Hepatocyte (in vitro differentiated cells): ENCODE measurements around the gene RALB. TPM values are rescaled to one million over a fixed set of nuclear protein-coding genes. Genes with fewer than 3 reads are reported as not detected.
A peak's percentile ranks its signal among the peaks of the same experiment; 100 is the strongest.

Experiments used
- DNase-seq: peaks from one replicate; pipeline ENCODE4 v3.0.0-alpha.2; 2016; ENCODE audit warnings: low spot score
- H2AFZ ChIP-seq: fragments of 200-600 bp; sonication (generic); 2 replicates; pipeline ENCODE4 v1.6.0; 2016; ENCODE audit warnings: antibody characterized with exemption, mild to moderate bottlenecking
- H3K27ac ChIP-seq: fragments of 200-600 bp; sonication (generic); 2 replicates; pipeline ENCODE4 v1.5.1; 2016; ENCODE audit warnings: mild to moderate bottlenecking
- H3K27me3 ChIP-seq: fragments of 200-600 bp; sonication (generic); 2 replicates; pipeline ENCODE4 v1.6.1; 2016
- H3K36me3 ChIP-seq: fragments of 200-600 bp; sonication (generic); replicated peaks from 2 replicates; pipeline ENCODE4 v1.5.1; 2016; ENCODE audit warnings: low read depth; ENCODE audit not compliant: insufficient read depth
- H3K4me1 ChIP-seq: fragments of 200-600 bp; sonication (generic); 2 replicates; pipeline ENCODE4 v1.5.1; 2016; ENCODE audit warnings: mild to moderate bottlenecking, moderate library complexity; ENCODE audit not compliant: insufficient read depth
- H3K4me2 ChIP-seq: fragments of 200-600 bp; sonication (generic); 2 replicates; pipeline ENCODE4 v1.6.0; 2016
- H3K4me3 ChIP-seq: fragments of 200-600 bp; sonication (generic); 2 replicates; pipeline ENCODE4 v1.5.1; 2016; ENCODE audit warnings: mild to moderate bottlenecking
- H3K79me2 ChIP-seq: fragments of 200-600 bp; sonication (generic); 2 replicates; pipeline ENCODE4 v1.6.0; 2017; ENCODE audit warnings: mild to moderate bottlenecking
- H3K9me2 ChIP-seq: fragments of 200-600 bp; sonication (generic); replicated peaks from 2 replicates; pipeline ENCODE4 v1.6.0; 2017; ENCODE audit warnings: mild to moderate bottlenecking; ENCODE audit not compliant: insufficient read depth
- H3K9me3 ChIP-seq: fragments of 200-600 bp; sonication (generic); 2 replicates; pipeline ENCODE4 v1.5.1; 2016; ENCODE audit warnings: low read depth, mild to moderate bottlenecking
- H4K20me1 ChIP-seq: fragments of 200-600 bp; sonication (generic); 2 replicates; pipeline ENCODE4 v1.6.0; 2016; ENCODE audit warnings: mild to moderate bottlenecking; ENCODE audit not compliant: insufficient read depth, poor library complexity, severe bottlenecking
- EZH2 ChIP-seq: fragments of 200-600 bp; sonication (generic); IDR thresholded peaks from 2 replicates; pipeline ENCODE4 v1.6.1; 2016; ENCODE audit warnings: antibody characterized with exemption, mild to moderate bottlenecking, borderline replicate concordance
- EZH2phosphoT487 ChIP-seq: fragments of 200-600 bp; sonication (generic); IDR thresholded peaks from one replicate; pipeline ENCODE4 v1.6.1; 2018; ENCODE audit warnings: antibody characterized with exemption, mild to moderate bottlenecking, low read depth, moderate library complexity; ENCODE audit not compliant: unreplicated experiment, severe bottlenecking
- WGBS: methylation state at CpG from one replicate; pipeline ENCODE4 v1.1.6; 2016; ENCODE audit warnings: low lambda C conversion rate; ENCODE audit errors: missing lambda C conversion rate; 5-methylcytosine and 5-hydroxymethylcytosine counted together
- polyA plus RNA-seq: library from polyadenylated mRNA; unstranded; fragments of >200 nt; fragmentation: Nextera tagmentation; extraction: Ambion mirVana; gene quantifications from 2 replicates; pipeline ENCODE4 v1.2.1, GENCODE V29; 2016
- total RNA-seq: library from RNA; depleted of rRNA; stranded (reverse); fragments of >200 nt; gene quantifications from 2 replicates; pipeline ENCODE4 v1.2.3, GENCODE V29; 2014
- TF ChIP-seq, protein P1 (sequence below): fragments of 200-600 bp; sonication (generic); IDR thresholded peaks from 2 replicates; pipeline ENCODE4 v1.5.1; 2016; ENCODE audit warnings: antibody characterized with exemption, mild to moderate bottlenecking; ENCODE audit not compliant: poor library complexity

The RALB gene
- total and polyA plus RNA-seq, 2 experiments from 2014 or later, result 68.2 to 74.4 TPM

DNA sequence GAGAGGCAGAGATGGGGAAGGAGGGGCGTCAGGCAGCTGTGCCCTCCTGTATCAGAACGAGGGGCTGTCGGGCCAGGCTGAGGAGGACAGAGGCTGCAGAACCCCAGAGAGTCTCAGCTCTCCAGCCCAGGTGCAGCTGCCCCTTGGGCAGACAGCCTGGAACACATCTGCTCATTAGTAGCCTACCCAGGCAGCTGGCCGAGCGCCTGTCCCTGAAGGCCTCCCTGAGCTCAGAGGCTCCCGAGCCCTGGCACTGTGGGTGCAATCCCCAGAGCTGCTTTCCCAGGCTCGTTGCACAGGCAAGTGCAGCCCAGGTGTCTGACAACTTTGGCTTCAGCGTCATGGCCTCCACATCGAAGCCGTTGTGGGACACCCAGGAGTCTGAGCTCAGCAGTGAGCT is 16.3 kb upstream of the RALB start:
- no peaks in the 10 kb centered on the region for H3K79me2 ChIP-seq
- H3K9me2 ChIP-seq, result no peaks in the 10 kb centered on the region
- no peak overlapping the region for H3K4me3 ChIP-seq
- no peaks in the 10 kb centered on the region for H4K20me1 ChIP-seq
- H3K4me2 ChIP-seq, result no peak overlapping the region
- TF ChIP-seq EZH2, result no peak
- TF ChIP-seq EZH2phosphoT487, result no peak
- TF ChIP-seq, protein P1, sequence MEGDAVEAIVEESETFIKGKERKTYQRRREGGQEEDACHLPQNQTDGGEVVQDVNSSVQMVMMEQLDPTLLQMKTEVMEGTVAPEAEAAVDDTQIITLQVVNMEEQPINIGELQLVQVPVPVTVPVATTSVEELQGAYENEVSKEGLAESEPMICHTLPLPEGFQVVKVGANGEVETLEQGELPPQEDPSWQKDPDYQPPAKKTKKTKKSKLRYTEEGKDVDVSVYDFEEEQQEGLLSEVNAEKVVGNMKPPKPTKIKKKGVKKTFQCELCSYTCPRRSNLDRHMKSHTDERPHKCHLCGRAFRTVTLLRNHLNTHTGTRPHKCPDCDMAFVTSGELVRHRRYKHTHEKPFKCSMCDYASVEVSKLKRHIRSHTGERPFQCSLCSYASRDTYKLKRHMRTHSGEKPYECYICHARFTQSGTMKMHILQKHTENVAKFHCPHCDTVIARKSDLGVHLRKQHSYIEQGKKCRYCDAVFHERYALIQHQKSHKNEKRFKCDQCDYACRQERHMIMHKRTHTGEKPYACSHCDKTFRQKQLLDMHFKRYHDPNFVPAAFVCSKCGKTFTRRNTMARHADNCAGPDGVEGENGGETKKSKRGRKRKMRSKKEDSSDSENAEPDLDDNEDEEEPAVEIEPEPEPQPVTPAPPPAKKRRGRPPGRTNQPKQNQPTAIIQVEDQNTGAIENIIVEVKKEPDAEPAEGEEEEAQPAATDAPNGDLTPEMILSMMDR, result no peak
- DNase-seq, result no peak
- H3K27ac ChIP-seq, result no peak overlapping the region
- H2AFZ ChIP-seq, result no peak overlapping the region
- H3K9me3 ChIP-seq, result no peaks in the 10 kb centered on the region
- no peaks in the 10 kb centered on the region for H3K36me3 ChIP-seq
- WGBS, result 88% methylated on average over 10 of the region's 10 CpGs
- no peaks in the 10 kb centered on the region for H3K27me3 ChIP-seq
- H3K4me1 ChIP-seq, result peaks cover 17% of the 10 kb centered on the region

DNA sequence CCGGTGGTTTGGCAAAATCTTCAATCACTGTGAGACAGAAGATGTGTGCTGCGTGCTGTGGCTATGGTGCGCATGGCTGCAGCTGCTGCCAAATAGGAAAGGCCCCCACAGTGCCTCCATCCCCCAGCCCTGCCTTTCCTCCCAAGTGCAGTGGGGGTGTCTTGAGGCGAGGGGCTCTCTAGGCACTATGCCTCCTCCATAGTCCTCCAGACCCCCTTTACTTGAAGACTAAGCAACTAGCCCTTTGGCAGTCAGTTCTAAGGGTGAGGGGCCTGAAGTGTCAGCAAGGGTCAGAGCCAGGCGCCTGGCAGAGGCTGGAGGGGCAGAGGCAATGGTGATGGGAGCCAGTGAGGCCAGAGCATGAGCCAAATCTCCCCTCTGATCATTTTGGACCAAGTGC is 15.9 kb upstream of the RALB start:
- H3K36me3 ChIP-seq, result no peaks in the 10 kb centered on the region
- TF ChIP-seq EZH2phosphoT487 (no peak), EZH2 (no peak)
- TF ChIP-seq, protein P1, result no peak
- H3K4me3 ChIP-seq, result no peak overlapping the region
- no peak overlapping the region for H3K4me2 ChIP-seq
- H3K9me3 ChIP-seq, result no peaks in the 10 kb centered on the region
- H3K27me3 ChIP-seq, result no peaks in the 10 kb centered on the region
- H3K79me2 ChIP-seq, result no peaks in the 10 kb centered on the region
- WGBS, result 69% methylated on average over 5 of the region's 5 CpGs
- no peaks in the 10 kb centered on the region for H3K9me2 ChIP-seq
- H3K4me1 ChIP-seq, result peaks cover 17% of the 10 kb centered on the region
- H4K20me1 ChIP-seq, result no peaks in the 10 kb centered on the region
- DNase-seq, result no peak
- H2AFZ ChIP-seq, result no peak overlapping the region
- no peak overlapping the region for H3K27ac ChIP-seq

DNA sequence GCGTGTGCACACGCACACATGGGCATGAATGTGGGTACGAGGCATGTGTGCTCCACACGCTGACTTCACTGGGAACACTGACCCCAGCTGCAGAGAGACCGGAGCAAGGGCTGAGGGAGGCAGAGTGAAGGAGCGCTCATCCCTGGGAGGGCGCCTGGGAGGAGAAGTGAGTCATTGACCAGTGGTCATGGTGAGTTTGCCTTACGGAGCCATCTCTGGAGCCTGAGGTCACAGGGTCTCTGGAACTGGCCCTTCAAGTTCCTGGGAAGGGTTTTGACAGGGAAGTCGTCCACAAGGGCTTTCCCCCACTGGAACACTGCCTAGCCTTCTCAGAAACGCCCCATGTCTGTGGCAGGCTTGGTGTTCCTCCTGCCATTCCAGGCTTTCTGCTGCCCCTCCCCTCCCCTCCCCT is 15.2 kb upstream of the RALB start:
- Histone ChIP-seq H2AFZ (no peak overlapping the region), H3K9me2 (no peaks in the 10 kb centered on the region), H3K4me2 (no peak overlapping the region), H3K36me3 (no peaks in the 10 kb centered on the region), H3K27me3 (no peaks in the 10 kb centered on the region), H3K79me2 (no peaks in the 10 kb centered on the region), H3K4me1 (peaks cover 17% of the 10 kb centered on the region), H3K4me3 (no peak overlapping the region), H3K27ac (peak overlapping the region; percentile 97), H3K9me3 (no peaks in the 10 kb centered on the region), H4K20me1 (no peaks in the 10 kb centered on the region)
- TF ChIP-seq, protein P1, result no peak
- no peak for TF ChIP-seq EZH2
- TF ChIP-seq EZH2phosphoT487, result no peak
- WGBS, result 73% methylated on average over 9 of the region's 10 CpGs
- peak; percentile 57 for DNase-seq
